HFFc6 (cell line): ENCODE data around the gene RPA3. TPM values are rescaled to one million over a fixed set of nuclear protein-coding genes. Genes with fewer than 3 reads are reported as not detected.

Experiments
- DNase-seq: peaks from one replicate; pipeline ENCODE4 v3.0.0-alpha.2; 2018
- H3K27ac Mint-ChIP-seq: 2 replicates; pipeline ENCODE4 v1.8.0; 2020; ENCODE audit warnings: mild to moderate bottlenecking, mixed read lengths
- H3K27me3 Mint-ChIP-seq: 2 replicates; pipeline ENCODE4 v1.8.0; 2021; ENCODE audit warnings: mild to moderate bottlenecking, moderate library complexity, mixed read lengths; ENCODE audit not compliant: insufficient read depth
- H3K36me3 Mint-ChIP-seq: 2 replicates; pipeline ENCODE4 v1.8.0; 2021; ENCODE audit warnings: low read depth, mixed read lengths
- H3K4me1 Mint-ChIP-seq: 2 replicates; pipeline ENCODE4 v1.8.0; 2020; ENCODE audit warnings: low read depth, mixed read lengths
- H3K4me3 Mint-ChIP-seq: 2 replicates; pipeline ENCODE4 v1.8.0; 2020; ENCODE audit warnings: mild to moderate bottlenecking, moderate library complexity, mixed read lengths
- H3K9me3 Mint-ChIP-seq: 2 replicates; pipeline ENCODE4 v1.8.0; 2020; ENCODE audit warnings: mild to moderate bottlenecking, mixed read lengths
- total RNA-seq, 6 experiments: library from RNA; stranded (reverse); fragmentation: NEBNext Ultra II Directional; extraction: Animal tissue kit (Norgen Biotek cat#: 25700); gene quantifications; 2 replicates in 1 of 6; 3 replicates in 5 of 6; pipeline ENCODE4 v1.2.3, GENCODE V29; 2021
- TF ChIP-seq, protein P1 (sequence below): fragments of 200-600 bp; sonication (generic); IDR thresholded peaks from 2 replicates; pipeline ENCODE4 v1.5.0; 2021; ENCODE audit warnings: antibody characterized with exemption, mild to moderate bottlenecking

RPA3 gene
- total RNA-seq, 6 experiments from 2014 or later: 36.7 to 58.0 (median 51.1) TPM

DNA sequence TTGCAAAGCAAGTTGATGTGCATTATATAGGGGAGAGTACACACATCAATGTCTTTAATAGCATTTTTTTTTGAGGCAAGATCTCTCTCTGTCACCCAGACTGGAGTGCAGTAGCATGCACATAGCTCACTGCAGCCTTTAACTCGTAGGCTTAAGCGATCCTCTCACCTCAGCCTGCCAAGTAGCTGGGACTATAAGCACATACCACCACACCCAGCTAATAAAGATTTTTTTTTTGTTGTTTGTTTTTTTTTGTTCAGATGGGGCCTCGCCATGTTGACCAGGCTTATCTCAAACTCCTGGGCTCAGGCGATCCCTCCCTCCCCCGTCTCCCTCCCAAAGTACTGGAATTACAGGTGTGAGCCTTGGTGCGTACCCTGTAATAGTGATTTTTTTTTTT lies 76.3 kb downstream of the RPA3 start:
- no peak for DNase-seq
- Mint-ChIP-seq H3K4me3 (no peak overlapping the region; the same call in 1 of the 2 replicates), H3K27me3 (no peaks in the 10 kb centered on the region), H3K9me3 (no peaks in the 10 kb centered on the region), H3K4me1 (peaks cover 28% of the 10 kb centered on the region), H3K27ac (no peak overlapping the region), H3K36me3 (peaks cover 5% of the 10 kb centered on the region; the same call in 1 of the 2 replicates)
- TF ChIP-seq, protein P1, sequence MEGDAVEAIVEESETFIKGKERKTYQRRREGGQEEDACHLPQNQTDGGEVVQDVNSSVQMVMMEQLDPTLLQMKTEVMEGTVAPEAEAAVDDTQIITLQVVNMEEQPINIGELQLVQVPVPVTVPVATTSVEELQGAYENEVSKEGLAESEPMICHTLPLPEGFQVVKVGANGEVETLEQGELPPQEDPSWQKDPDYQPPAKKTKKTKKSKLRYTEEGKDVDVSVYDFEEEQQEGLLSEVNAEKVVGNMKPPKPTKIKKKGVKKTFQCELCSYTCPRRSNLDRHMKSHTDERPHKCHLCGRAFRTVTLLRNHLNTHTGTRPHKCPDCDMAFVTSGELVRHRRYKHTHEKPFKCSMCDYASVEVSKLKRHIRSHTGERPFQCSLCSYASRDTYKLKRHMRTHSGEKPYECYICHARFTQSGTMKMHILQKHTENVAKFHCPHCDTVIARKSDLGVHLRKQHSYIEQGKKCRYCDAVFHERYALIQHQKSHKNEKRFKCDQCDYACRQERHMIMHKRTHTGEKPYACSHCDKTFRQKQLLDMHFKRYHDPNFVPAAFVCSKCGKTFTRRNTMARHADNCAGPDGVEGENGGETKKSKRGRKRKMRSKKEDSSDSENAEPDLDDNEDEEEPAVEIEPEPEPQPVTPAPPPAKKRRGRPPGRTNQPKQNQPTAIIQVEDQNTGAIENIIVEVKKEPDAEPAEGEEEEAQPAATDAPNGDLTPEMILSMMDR: no peak

DNA sequence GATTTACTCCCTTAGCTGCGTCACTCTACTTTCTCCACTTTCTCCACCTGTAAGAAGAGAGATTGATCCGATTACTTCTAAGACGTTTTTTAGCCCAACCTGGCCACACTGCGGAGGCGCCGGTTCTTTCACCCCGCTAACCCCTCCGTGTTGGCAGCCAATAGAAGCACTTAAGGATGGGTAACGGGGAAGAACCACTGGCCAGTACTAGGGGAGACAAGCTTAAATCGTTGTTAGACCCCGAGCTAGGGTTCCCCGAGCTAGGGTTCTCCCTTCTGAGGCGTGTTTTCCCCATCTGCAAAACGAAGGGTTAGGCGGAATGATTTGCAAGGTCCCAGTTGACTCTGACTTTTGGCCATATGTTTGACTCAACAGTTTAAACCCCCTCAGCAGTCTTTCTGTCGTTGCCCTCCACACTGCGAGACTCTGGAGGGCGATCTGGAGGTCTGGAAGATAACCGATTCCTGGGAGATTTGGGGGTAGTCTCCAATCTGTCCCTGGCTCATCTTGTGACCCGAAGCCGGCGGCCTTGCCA lies 77.2 kb downstream of the RPA3 start:
- Mint-ChIP-seq H3K27ac (peak overlapping the region; percentile 81), H3K4me1 (peaks cover 28% of the 10 kb centered on the region), H3K9me3 (no peaks in the 10 kb centered on the region), H3K4me3 (peak overlapping the region; percentile 99), H3K27me3 (no peaks in the 10 kb centered on the region), H3K36me3 (peaks cover 5% of the 10 kb centered on the region; the same call in 1 of the 2 replicates)
- DNase-seq: no peak
- TF ChIP-seq, protein P1: no peak

DNA sequence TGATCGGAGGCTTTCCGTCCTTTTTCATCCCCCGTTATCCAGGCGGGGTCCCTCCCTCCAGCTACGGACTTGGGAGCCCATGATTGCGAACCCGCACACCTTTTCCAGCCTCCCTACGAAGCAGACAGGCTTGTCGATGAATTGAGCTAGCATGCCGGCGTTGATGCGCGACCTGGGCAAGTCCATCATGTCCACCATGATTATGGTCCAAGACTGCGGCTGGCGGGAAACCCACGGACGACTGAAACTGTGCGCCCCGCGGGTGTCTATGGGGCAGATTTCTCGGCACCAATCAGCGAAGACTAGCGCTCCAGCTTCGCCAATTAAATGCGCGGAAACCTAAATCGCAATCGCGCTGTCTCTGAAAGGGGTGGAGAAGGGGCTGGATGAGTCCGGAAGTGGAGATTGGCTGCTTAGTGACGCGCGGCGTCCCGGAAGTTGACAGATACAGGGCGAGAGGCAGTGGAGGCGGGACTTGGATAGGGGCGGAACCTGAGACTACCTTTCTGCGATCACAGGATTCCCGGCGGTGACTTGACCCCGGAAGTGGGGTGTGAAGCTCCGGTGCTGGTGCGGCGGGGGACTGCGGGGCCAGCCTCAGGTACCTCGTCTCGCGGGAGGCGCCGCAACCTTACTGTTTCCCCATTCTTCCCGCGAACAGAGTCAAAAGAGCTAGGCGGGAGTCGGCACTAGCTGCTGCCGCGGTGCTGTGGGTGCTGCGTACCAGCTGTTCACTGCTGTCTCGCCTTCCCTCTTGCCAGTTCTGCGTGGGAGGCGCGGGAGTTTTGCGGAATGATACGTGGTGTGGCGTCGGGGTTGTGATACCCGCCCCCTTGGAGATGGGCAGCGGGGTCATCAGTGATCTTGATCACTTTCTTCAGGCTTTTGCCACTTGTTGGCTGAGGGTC lies 77.9 kb downstream of the RPA3 start, which contains the start of gene UMAD1:
TSS of gene UMAD1 (plus strand) at position 532 of the 908 bp plus-strand sequence. CDS start 32,620 bp downstream, outside the sequence.
- Mint-ChIP-seq H3K27me3 (no peaks in the 10 kb centered on the region), H3K9me3 (no peaks in the 10 kb centered on the region)

DNA sequence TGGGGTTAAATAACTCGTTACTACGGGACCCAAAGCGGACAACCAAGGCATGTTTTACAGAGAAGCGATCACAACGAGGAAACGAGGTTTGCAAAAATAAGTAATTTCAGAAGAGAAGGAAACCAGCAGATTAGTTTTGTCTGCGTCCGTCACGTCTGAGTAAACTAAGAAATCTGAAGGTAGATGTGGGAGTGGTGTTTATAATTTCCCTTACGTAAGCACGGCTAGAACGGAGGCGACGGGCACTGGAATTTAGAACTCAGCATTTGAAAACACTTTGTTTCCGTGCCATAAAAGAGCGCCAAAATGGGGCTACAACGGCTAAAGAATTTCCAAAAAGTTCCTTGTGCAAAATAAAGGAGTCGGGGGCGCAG lies 78.6 kb downstream of the RPA3 start:
- peak overlapping the region; percentile 81 for H3K27ac Mint-ChIP-seq
- peaks cover 28% of the 10 kb centered on the region for H3K4me1 Mint-ChIP-seq
- H3K9me3 Mint-ChIP-seq: no peaks in the 10 kb centered on the region
- peak overlapping the region; percentile 99 for H3K4me3 Mint-ChIP-seq
- DNase-seq: peak; percentile 2
- peaks cover 5% of the 10 kb centered on the region; the same call in 1 of the 2 replicates for H3K36me3 Mint-ChIP-seq
- TF ChIP-seq, protein P1: no peak
- no peaks in the 10 kb centered on the region for H3K27me3 Mint-ChIP-seq

More for the DNA sequence above, 77.9 kb downstream of the RPA3 start, which contains the start of gene UMAD1:
- peak within 1 kb of the TSS; percentile 81 for H3K27ac Mint-ChIP-seq
- H3K36me3 Mint-ChIP-seq: peaks cover 5% of the 10 kb centered on the region; the same call in 1 of the 2 replicates
- peaks cover 28% of the 10 kb centered on the region for H3K4me1 Mint-ChIP-seq
- TF ChIP-seq, protein P1: no peak
- H3K4me3 Mint-ChIP-seq: peak within 1 kb of the TSS; percentile 99
- DNase-seq: peak; percentile 99

GRCh38 chr7:7639421-7639820 lies 79.0 kb downstream of the RPA3 start:
- peaks cover 5% of the 10 kb centered on the region; the same call in 1 of the 2 replicates for H3K36me3 Mint-ChIP-seq
- no peaks in the 10 kb centered on the region for H3K27me3 Mint-ChIP-seq
- DNase-seq: no peak
- no peaks in the 10 kb centered on the region for H3K9me3 Mint-ChIP-seq
- peaks cover 28% of the 10 kb centered on the region for H3K4me1 Mint-ChIP-seq
- H3K27ac Mint-ChIP-seq: peak overlapping the region; percentile 81
- peak overlapping the region; percentile 99 for H3K4me3 Mint-ChIP-seq
- TF ChIP-seq, protein P1: no peak
